Measurements from ENCODE around the gene MPV17L. TPM values are rescaled to one million over a fixed set of nuclear protein-coding genes. Genes with fewer than 3 reads are reported as not detected.
"Not testable (repeated sequence)": the region's sequence is repeated elsewhere in the genome, so short reads cannot be mapped to it uniquely, and the experiment has no call there.

MPV17L gene
- total and polyA plus RNA-seq, 7 donors = 5.6 to 30.3 (median 6.3) TPM

- DNase-seq; intact Hi-C loops (cut with DNase I); H3K4me3 ChIP-seq; H3K9me3 ChIP-seq; H3K27ac ChIP-seq; H3K4me1 ChIP-seq; ATAC-seq; H3K36me3 ChIP-seq (ENCODE audit: insufficient read depth in 1 of 2, low read depth in 1 of 2); H3K27me3 ChIP-seq (ENCODE audit: insufficient read depth in 3 of 3, low read length in 2 of 3): not testable (repeated sequence)
- 88 to 91% (median 89%) methylated on average over 7 of the region's 8 CpGs for WGBS, 3 donors
Measured at GRCh38 chr16:15393025-15393424, 2.5 kb upstream of the MPV17L start.

GRCh38 chr16:15396509-15396829 is 915 bp downstream of the MPV17L start:
- H3K27ac ChIP-seq = peak overlapping the region; percentile 80
- intact Hi-C loops (cut with DNase I) = not testable (repeated sequence)

GRCh38 chr16:15396948-15397594 is 1.5 kb downstream of the MPV17L start:
- DNase-seq (no peak), ATAC-seq (peak in 1 of 4 donors; percentile 6)
- H3K27ac ChIP-seq = peak overlapping the region; percentile 80
- peak overlapping the region; percentile 67 for H3K4me3 ChIP-seq
- H3K36me3 ChIP-seq (ENCODE audit: insufficient read depth in 1 of 2, low read depth in 1 of 2) = peaks cover 0 to 25% of the 10 kb centered on the region in 2 donors
- 88 to 94% (median 90%) methylated on average over 11 of the region's 11 CpGs for WGBS, 3 donors
- intact Hi-C loops (cut with DNase I) = no loop called here
- H3K27me3 ChIP-seq (ENCODE audit: insufficient read depth in 3 of 3, low read length in 2 of 3) = no peaks in the 10 kb centered on the region
- peaks cover 11% of the 10 kb centered on the region for H3K4me1 ChIP-seq
- H3K9me3 ChIP-seq = no peaks in the 10 kb centered on the region
- TF ChIP-seq CTCF (IDR thresholded peaks at IDR 0.05) = no peak

More at GRCh38 chr16:15396509-15396829, 915 bp downstream of the MPV17L start:
- Histone ChIP-seq H3K36me3 (ENCODE audit: insufficient read depth in 1 of 2, low read depth in 1 of 2) (peaks cover 0 to 19% of the 10 kb centered on the region in 2 donors), H3K4me3 (peak overlapping the region; percentile 67), H3K4me1 (peaks cover 11% of the 10 kb centered on the region)
- DNase-seq; H3K27me3 ChIP-seq (ENCODE audit: insufficient read depth in 3 of 3, low read length in 2 of 3); H3K9me3 ChIP-seq: not testable (repeated sequence)
- WGBS, 3 donors = 64 to 82% (median 67%) methylated on average over 8 of the region's 8 CpGs
- peak in 3 of 4 donors; percentile 1 to 26 (median 15) for ATAC-seq

GRCh38 chr16:15398618-15399316 is 3.2 kb downstream of the MPV17L start:
- WGBS, 3 donors = 62 to 72% (median 70%) methylated on average over 14 of the region's 14 CpGs
- Histone ChIP-seq H3K4me1 (peaks cover 11% of the 10 kb centered on the region), H3K27me3 (ENCODE audit: insufficient read depth in 3 of 3, low read length in 2 of 3) (no peaks in the 10 kb centered on the region), H3K4me3 (no peak overlapping the region), H3K36me3 (ENCODE audit: insufficient read depth in 1 of 2, low read depth in 1 of 2) (peaks cover 0 to 36% of the 10 kb centered on the region in 2 donors), H3K27ac (peak overlapping the region; percentile 80), H3K9me3 (no peaks in the 10 kb centered on the region)
- TF ChIP-seq CTCF (IDR thresholded peaks at IDR 0.05) = no peak
- ATAC-seq (peak in 1 of 4 donors; percentile 26), DNase-seq (no peak)
- intact Hi-C loops (cut with DNase I) = no loop called here

GRCh38 chr16:15399317-15399716 is 3.8 kb downstream of the MPV17L start:
- Histone ChIP-seq H3K36me3 (ENCODE audit: insufficient read depth in 1 of 2, low read depth in 1 of 2) (peaks cover 0 to 36% of the 10 kb centered on the region in 2 donors), H3K4me1 (peaks cover 13% of the 10 kb centered on the region), H3K27me3 (ENCODE audit: insufficient read depth in 3 of 3, low read length in 2 of 3) (no peaks in the 10 kb centered on the region), H3K27ac (peak overlapping the region; percentile 80), H3K9me3 (no peaks in the 10 kb centered on the region), H3K4me3 (no peak overlapping the region)
- 69 to 70% (median 69%) methylated on average over 3 of the region's 3 CpGs for WGBS, 3 donors
- DNase-seq (no peak), ATAC-seq (no peak)
- intact Hi-C loops (cut with DNase I) = no loop called here
- TF ChIP-seq CTCF (IDR thresholded peaks at IDR 0.05) = no peak

GRCh38 chr16:15400314-15400713 is 4.8 kb downstream of the MPV17L start:
- H3K9me3 ChIP-seq; ATAC-seq; H3K27ac ChIP-seq; H3K4me3 ChIP-seq; H3K27me3 ChIP-seq (ENCODE audit: insufficient read depth in 3 of 3, low read length in 2 of 3); DNase-seq; intact Hi-C loops (cut with DNase I): not testable (repeated sequence)
- WGBS, 3 donors = 92 to 94% (median 93%) methylated on average over 6 of the region's 6 CpGs
- Histone ChIP-seq H3K4me1 (peaks cover 17% of the 10 kb centered on the region), H3K36me3 (ENCODE audit: insufficient read depth in 1 of 2, low read depth in 1 of 2) (peaks cover 0 to 36% of the 10 kb centered on the region in 2 donors)
